ENCODE results near the gene KCNMA1.

KCNMA1 gene

GRCh38 chr10:77034240-77034639, 603.4 kb downstream of the KCNMA1 start:
- H3K27ac ChIP-seq (ENCODE audit: insufficient read depth, low read depth, low read length, poor library complexity, severe bottlenecking): no peak overlapping the region
- no peaks in the 10 kb centered on the region for H3K36me3 ChIP-seq (ENCODE audit: control insufficient read depth, insufficient read depth, low read length)
- H3K4me1 ChIP-seq (ENCODE audit: control insufficient read depth, insufficient read depth, low read length): no peaks in the 10 kb centered on the region
- no peaks in the 10 kb centered on the region for H3K27me3 ChIP-seq (ENCODE audit: control insufficient read depth, insufficient read depth, low read length, poor library complexity, severe bottlenecking)
- H3K4me3 ChIP-seq (ENCODE audit: insufficient read depth, low read depth, low read length): no peak overlapping the region
- WGBS, 2 experiments: 94 to 97% methylated on average over 4 of the region's 4 CpGs
- no peaks in the 10 kb centered on the region for H3K9me3 ChIP-seq (ENCODE audit: control insufficient read depth, low read length)

- no peaks in the 10 kb centered on the region for H3K27me3 ChIP-seq (ENCODE audit: control insufficient read depth, insufficient read depth, low read length, poor library complexity, severe bottlenecking)
- 100% methylated on average over 1 of the region's 1 CpG; no CpG with 5 or more reads in 1 of the 2 experiments for WGBS, 2 experiments
- H3K9me3 ChIP-seq (ENCODE audit: control insufficient read depth, low read length): no peaks in the 10 kb centered on the region
- no peak overlapping the region for H3K27ac ChIP-seq (ENCODE audit: insufficient read depth, low read depth, low read length, poor library complexity, severe bottlenecking)
- H3K4me1 ChIP-seq (ENCODE audit: control insufficient read depth, insufficient read depth, low read length): no peaks in the 10 kb centered on the region
- H3K36me3 ChIP-seq (ENCODE audit: control insufficient read depth, insufficient read depth, low read length): no peaks in the 10 kb centered on the region
- H3K4me3 ChIP-seq (ENCODE audit: insufficient read depth, low read depth, low read length): no peak overlapping the region
Measured at GRCh38 chr10:77032188-77032570, 605.4 kb downstream of the KCNMA1 start.

- Histone ChIP-seq H3K27me3 (ENCODE audit: control insufficient read depth, insufficient read depth, low read length, poor library complexity, severe bottlenecking) (no peaks in the 10 kb centered on the region), H3K4me1 (ENCODE audit: control insufficient read depth, insufficient read depth, low read length) (no peaks in the 10 kb centered on the region), H3K4me3 (ENCODE audit: insufficient read depth, low read depth, low read length) (no peak overlapping the region), H3K27ac (ENCODE audit: insufficient read depth, low read depth, low read length, poor library complexity, severe bottlenecking) (no peak overlapping the region), H3K36me3 (ENCODE audit: control insufficient read depth, insufficient read depth, low read length) (no peaks in the 10 kb centered on the region), H3K9me3 (ENCODE audit: control insufficient read depth, low read length) (no peaks in the 10 kb centered on the region)
- WGBS, 2 experiments: 81 to 85% methylated on average over 1 of the region's 1 CpG
Measured at GRCh38 chr10:77031531-77032187, 605.9 kb downstream of the KCNMA1 start.

GRCh38 chr10:77030974-77031373, 606.6 kb downstream of the KCNMA1 start:
- no peaks in the 10 kb centered on the region for H3K9me3 ChIP-seq (ENCODE audit: control insufficient read depth, low read length)
- no peaks in the 10 kb centered on the region for H3K36me3 ChIP-seq (ENCODE audit: control insufficient read depth, insufficient read depth, low read length)
- H3K27ac ChIP-seq (ENCODE audit: insufficient read depth, low read depth, low read length, poor library complexity, severe bottlenecking): no peak overlapping the region
- H3K4me3 ChIP-seq (ENCODE audit: insufficient read depth, low read depth, low read length): no peak overlapping the region
- H3K4me1 ChIP-seq (ENCODE audit: control insufficient read depth, insufficient read depth, low read length): no peaks in the 10 kb centered on the region
- WGBS, 2 experiments: 92 to 97% methylated on average over 2 of the region's 2 CpGs
- H3K27me3 ChIP-seq (ENCODE audit: control insufficient read depth, insufficient read depth, low read length, poor library complexity, severe bottlenecking): no peaks in the 10 kb centered on the region

- no peaks in the 10 kb centered on the region for H3K9me3 ChIP-seq (ENCODE audit: control insufficient read depth, low read length)
- WGBS, 2 experiments: 87 to 90% methylated on average over 2 to 4 of the region's 4 CpGs
- no peaks in the 10 kb centered on the region for H3K36me3 ChIP-seq (ENCODE audit: control insufficient read depth, insufficient read depth, low read length)
- H3K27me3 ChIP-seq (ENCODE audit: control insufficient read depth, insufficient read depth, low read length, poor library complexity, severe bottlenecking): no peaks in the 10 kb centered on the region
- H3K4me3 ChIP-seq (ENCODE audit: insufficient read depth, low read depth, low read length): no peak overlapping the region
- no peak overlapping the region for H3K27ac ChIP-seq (ENCODE audit: insufficient read depth, low read depth, low read length, poor library complexity, severe bottlenecking)
- H3K4me1 ChIP-seq (ENCODE audit: control insufficient read depth, insufficient read depth, low read length): no peaks in the 10 kb centered on the region
Measured at GRCh38 chr10:77029777-77030717, 607.6 kb downstream of the KCNMA1 start.

- H3K27ac ChIP-seq (ENCODE audit: insufficient read depth, low read depth, low read length, poor library complexity, severe bottlenecking): no peak overlapping the region
- no peak overlapping the region for H3K4me3 ChIP-seq (ENCODE audit: insufficient read depth, low read depth, low read length)
- H3K9me3 ChIP-seq (ENCODE audit: control insufficient read depth, low read length): no peaks in the 10 kb centered on the region
- WGBS, 2 experiments: 92 to 93% methylated on average over 6 of the region's 6 CpGs
- H3K36me3 ChIP-seq (ENCODE audit: control insufficient read depth, insufficient read depth, low read length): no peaks in the 10 kb centered on the region
- H3K4me1 ChIP-seq (ENCODE audit: control insufficient read depth, insufficient read depth, low read length): no peaks in the 10 kb centered on the region
- H3K27me3 ChIP-seq (ENCODE audit: control insufficient read depth, insufficient read depth, low read length, poor library complexity, severe bottlenecking): no peaks in the 10 kb centered on the region
Measured at GRCh38 chr10:77028042-77028441, 609.6 kb downstream of the KCNMA1 start.

GRCh38 chr10:77027576-77027975, 610.0 kb downstream of the KCNMA1 start:
- H3K4me1 ChIP-seq (ENCODE audit: control insufficient read depth, insufficient read depth, low read length): no peaks in the 10 kb centered on the region
- WGBS, 2 experiments: 96 to 97% methylated on average over 9 of the region's 9 CpGs
- H3K9me3 ChIP-seq (ENCODE audit: control insufficient read depth, low read length): no peaks in the 10 kb centered on the region
- H3K27me3 ChIP-seq (ENCODE audit: control insufficient read depth, insufficient read depth, low read length, poor library complexity, severe bottlenecking): no peaks in the 10 kb centered on the region
- no peak overlapping the region for H3K4me3 ChIP-seq (ENCODE audit: insufficient read depth, low read depth, low read length)
- H3K27ac ChIP-seq (ENCODE audit: insufficient read depth, low read depth, low read length, poor library complexity, severe bottlenecking): no peak overlapping the region
- H3K36me3 ChIP-seq (ENCODE audit: control insufficient read depth, insufficient read depth, low read length): no peaks in the 10 kb centered on the region

GRCh38 chr10:77027141-77027540, 610.5 kb downstream of the KCNMA1 start:
- Histone ChIP-seq H3K27me3 (ENCODE audit: control insufficient read depth, insufficient read depth, low read length, poor library complexity, severe bottlenecking) (no peaks in the 10 kb centered on the region), H3K27ac (ENCODE audit: insufficient read depth, low read depth, low read length, poor library complexity, severe bottlenecking) (no peak overlapping the region), H3K4me1 (ENCODE audit: control insufficient read depth, insufficient read depth, low read length) (no peaks in the 10 kb centered on the region), H3K4me3 (ENCODE audit: insufficient read depth, low read depth, low read length) (no peak overlapping the region), H3K36me3 (ENCODE audit: control insufficient read depth, insufficient read depth, low read length) (no peaks in the 10 kb centered on the region), H3K9me3 (ENCODE audit: control insufficient read depth, low read length) (no peaks in the 10 kb centered on the region)
- 88 to 96% methylated on average over 2 of the region's 2 CpGs for WGBS, 2 experiments

- H3K4me1 ChIP-seq (ENCODE audit: control insufficient read depth, insufficient read depth, low read length): no peaks in the 10 kb centered on the region
- no peaks in the 10 kb centered on the region for H3K9me3 ChIP-seq (ENCODE audit: control insufficient read depth, low read length)
- no peaks in the 10 kb centered on the region for H3K27me3 ChIP-seq (ENCODE audit: control insufficient read depth, insufficient read depth, low read length, poor library complexity, severe bottlenecking)
- H3K36me3 ChIP-seq (ENCODE audit: control insufficient read depth, insufficient read depth, low read length): no peaks in the 10 kb centered on the region
- 89 to 93% methylated on average over 5 of the region's 5 CpGs for WGBS, 2 experiments
- H3K4me3 ChIP-seq (ENCODE audit: insufficient read depth, low read depth, low read length): no peak overlapping the region
- no peak overlapping the region for H3K27ac ChIP-seq (ENCODE audit: insufficient read depth, low read depth, low read length, poor library complexity, severe bottlenecking)
Measured at GRCh38 chr10:77026148-77026547, 611.5 kb downstream of the KCNMA1 start.

GRCh38 chr10:77024461-77024860, 613.1 kb downstream of the KCNMA1 start:
- H3K9me3 ChIP-seq (ENCODE audit: control insufficient read depth, low read length): no peaks in the 10 kb centered on the region
- no peak overlapping the region for H3K4me3 ChIP-seq (ENCODE audit: insufficient read depth, low read depth, low read length)
- no peaks in the 10 kb centered on the region for H3K36me3 ChIP-seq (ENCODE audit: control insufficient read depth, insufficient read depth, low read length)
- H3K27me3 ChIP-seq (ENCODE audit: control insufficient read depth, insufficient read depth, low read length, poor library complexity, severe bottlenecking): no peaks in the 10 kb centered on the region
- H3K4me1 ChIP-seq (ENCODE audit: control insufficient read depth, insufficient read depth, low read length): no peaks in the 10 kb centered on the region
- no peak overlapping the region for H3K27ac ChIP-seq (ENCODE audit: insufficient read depth, low read depth, low read length, poor library complexity, severe bottlenecking)

Data from ectodermal cell (in vitro differentiated cells).